ENCODE measurements around the gene ZNF827. TPM values are rescaled to one million over a fixed set of nuclear protein-coding genes. Genes with fewer than 3 reads are reported as not detected.

Gene ZNF827
- total and polyA plus RNA-seq, 2 experiments from 2014 or later, result 20.3 to 33.1 TPM

DNA sequence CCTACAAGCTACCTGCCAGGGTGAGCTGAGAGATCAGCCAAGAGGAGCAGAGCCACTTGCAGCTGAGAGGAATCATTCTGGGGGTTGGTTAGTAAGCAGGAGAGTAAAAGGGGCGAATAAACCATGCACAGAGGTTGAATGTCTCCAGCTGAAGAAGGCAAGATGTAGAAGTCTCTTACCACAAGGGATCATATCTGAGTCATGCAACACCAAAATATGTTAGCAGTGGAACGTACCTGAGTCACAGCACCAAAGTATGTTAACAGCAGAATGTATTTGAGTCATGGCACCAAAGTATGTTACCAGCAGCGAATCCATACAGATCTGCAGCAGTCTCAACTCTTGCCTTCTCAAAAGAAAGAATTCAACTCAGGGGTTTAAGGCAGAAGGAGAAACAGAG lies 228.8 kb downstream of the ZNF827 start:
- Histone ChIP-seq H2AFZ (no peak overlapping the region), H3K4me2 (no peak overlapping the region), H3K4me1 (ENCODE audit: insufficient read depth) (peaks cover 6% of the 10 kb centered on the region), H3K27me3 (ENCODE audit: insufficient read depth) (no peaks in the 10 kb centered on the region), H3K27ac (ENCODE audit: low read depth) (no peak overlapping the region), H3K79me2 (replicated peaks; ENCODE audit: insufficient read depth) (no peaks in the 10 kb centered on the region; the same call in 1 of the 2 replicates), H3K9me2 (ENCODE audit: insufficient read depth) (peaks cover 41% of the 10 kb centered on the region), H3K4me3 (no peak overlapping the region), H3K36me3 (ENCODE audit: insufficient read depth) (no peaks in the 10 kb centered on the region), H3F3A (replicated peaks; ENCODE audit: low read depth) (peaks cover 6% of the 10 kb centered on the region; the same call in 1 of the 2 replicates), H4K20me1 (replicated peaks; ENCODE audit: insufficient read depth) (no peaks in the 10 kb centered on the region)
- Mint-ChIP-seq H3K9me3 (peaks cover 8% of the 10 kb centered on the region; the same call in 2 of the 3 replicates), H3K27ac (no peak overlapping the region), H3K4me1 (peaks cover 14% of the 10 kb centered on the region), H3K27me3 (ENCODE audit: insufficient read depth, low read depth, poor library complexity) (peaks cover 5% of the 10 kb centered on the region), H3K36me3 (ENCODE audit: low read depth) (peaks cover 7% of the 10 kb centered on the region; the same call in 1 of the 3 replicates), H3K4me3 (no peak overlapping the region)
- TF ChIP-seq EZH2 (IDR thresholded peaks at IDR 0.05; ENCODE audit: low read depth, unreplicated experiment), result no peak
- TF ChIP-seq, protein P1, sequence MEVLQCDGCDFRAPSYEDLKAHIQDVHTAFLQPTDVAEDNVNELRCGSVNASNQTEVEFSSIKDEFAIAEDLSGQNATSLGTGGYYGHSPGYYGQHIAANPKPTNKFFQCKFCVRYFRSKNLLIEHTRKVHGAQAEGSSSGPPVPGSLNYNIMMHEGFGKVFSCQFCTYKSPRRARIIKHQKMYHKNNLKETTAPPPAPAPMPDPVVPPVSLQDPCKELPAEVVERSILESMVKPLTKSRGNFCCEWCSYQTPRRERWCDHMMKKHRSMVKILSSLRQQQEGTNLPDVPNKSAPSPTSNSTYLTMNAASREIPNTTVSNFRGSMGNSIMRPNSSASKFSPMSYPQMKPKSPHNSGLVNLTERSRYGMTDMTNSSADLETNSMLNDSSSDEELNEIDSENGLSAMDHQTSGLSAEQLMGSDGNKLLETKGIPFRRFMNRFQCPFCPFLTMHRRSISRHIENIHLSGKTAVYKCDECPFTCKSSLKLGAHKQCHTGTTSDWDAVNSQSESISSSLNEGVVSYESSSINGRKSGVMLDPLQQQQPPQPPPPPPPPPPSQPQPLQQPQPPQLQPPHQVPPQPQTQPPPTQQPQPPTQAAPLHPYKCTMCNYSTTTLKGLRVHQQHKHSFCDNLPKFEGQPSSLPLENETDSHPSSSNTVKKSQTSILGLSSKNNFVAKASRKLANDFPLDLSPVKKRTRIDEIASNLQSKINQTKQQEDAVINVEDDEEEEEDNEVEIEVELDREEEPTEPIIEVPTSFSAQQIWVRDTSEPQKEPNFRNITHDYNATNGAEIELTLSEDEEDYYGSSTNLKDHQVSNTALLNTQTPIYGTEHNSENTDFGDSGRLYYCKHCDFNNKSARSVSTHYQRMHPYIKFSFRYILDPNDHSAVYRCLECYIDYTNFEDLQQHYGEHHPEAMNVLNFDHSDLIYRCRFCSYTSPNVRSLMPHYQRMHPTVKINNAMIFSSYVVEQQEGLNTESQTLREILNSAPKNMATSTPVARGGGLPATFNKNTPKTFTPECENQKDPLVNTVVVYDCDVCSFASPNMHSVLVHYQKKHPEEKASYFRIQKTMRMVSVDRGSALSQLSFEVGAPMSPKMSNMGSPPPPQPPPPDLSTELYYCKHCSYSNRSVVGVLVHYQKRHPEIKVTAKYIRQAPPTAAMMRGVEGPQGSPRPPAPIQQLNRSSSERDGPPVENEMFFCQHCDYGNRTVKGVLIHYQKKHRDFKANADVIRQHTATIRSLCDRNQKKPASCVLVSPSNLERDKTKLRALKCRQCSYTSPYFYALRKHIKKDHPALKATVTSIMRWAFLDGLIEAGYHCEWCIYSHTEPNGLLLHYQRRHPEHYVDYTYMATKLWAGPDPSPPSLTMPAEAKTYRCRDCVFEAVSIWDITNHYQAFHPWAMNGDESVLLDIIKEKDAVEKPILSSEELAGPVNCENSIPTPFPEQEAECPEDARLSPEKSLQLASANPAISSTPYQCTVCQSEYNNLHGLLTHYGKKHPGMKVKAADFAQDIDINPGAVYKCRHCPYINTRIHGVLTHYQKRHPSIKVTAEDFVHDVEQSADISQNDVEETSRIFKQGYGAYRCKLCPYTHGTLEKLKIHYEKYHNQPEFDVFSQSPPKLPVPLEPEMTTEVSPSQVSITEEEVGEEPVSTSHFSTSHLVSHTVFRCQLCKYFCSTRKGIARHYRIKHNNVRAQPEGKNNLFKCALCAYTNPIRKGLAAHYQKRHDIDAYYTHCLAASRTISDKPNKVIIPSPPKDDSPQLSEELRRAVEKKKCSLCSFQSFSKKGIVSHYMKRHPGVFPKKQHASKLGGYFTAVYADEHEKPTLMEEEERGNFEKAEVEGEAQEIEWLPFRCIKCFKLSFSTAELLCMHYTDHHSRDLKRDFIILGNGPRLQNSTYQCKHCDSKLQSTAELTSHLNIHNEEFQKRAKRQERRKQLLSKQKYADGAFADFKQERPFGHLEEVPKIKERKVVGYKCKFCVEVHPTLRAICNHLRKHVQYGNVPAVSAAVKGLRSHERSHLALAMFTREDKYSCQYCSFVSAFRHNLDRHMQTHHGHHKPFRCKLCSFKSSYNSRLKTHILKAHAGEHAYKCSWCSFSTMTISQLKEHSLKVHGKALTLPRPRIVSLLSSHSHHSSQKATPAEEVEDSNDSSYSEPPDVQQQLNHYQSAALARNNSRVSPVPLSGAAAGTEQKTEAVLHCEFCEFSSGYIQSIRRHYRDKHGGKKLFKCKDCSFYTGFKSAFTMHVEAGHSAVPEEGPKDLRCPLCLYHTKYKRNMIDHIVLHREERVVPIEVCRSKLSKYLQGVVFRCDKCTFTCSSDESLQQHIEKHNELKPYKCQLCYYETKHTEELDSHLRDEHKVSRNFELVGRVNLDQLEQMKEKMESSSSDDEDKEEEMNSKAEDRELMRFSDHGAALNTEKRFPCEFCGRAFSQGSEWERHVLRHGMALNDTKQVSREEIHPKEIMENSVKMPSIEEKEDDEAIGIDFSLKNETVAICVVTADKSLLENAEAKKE (CRISPR knock-in tag; IDR thresholded peaks at IDR 0.05), result no peak
- TF ChIP-seq STAT1 (IDR thresholded peaks at IDR 0.05; ENCODE audit: unreplicated experiment), result no peak
- no peak for TF ChIP-seq CREB1 (CRISPR knock-in tag; IDR thresholded peaks at IDR 0.05; ENCODE audit: low read depth)
- TF ChIP-seq ZNF114 (CRISPR knock-in tag; IDR thresholded peaks at IDR 0.05), result no peak
- TF ChIP-seq, protein P2, sequence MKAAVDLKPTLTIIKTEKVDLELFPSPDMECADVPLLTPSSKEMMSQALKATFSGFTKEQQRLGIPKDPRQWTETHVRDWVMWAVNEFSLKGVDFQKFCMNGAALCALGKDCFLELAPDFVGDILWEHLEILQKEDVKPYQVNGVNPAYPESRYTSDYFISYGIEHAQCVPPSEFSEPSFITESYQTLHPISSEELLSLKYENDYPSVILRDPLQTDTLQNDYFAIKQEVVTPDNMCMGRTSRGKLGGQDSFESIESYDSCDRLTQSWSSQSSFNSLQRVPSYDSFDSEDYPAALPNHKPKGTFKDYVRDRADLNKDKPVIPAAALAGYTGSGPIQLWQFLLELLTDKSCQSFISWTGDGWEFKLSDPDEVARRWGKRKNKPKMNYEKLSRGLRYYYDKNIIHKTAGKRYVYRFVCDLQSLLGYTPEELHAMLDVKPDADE (IDR thresholded peaks at IDR 0.05), result no peak
- no peak for TF ChIP-seq JUNB (IDR thresholded peaks at IDR 0.05; ENCODE audit: unreplicated experiment)
- TF ChIP-seq EZH2phosphoT487 (IDR thresholded peaks at IDR 0.05; ENCODE audit: unreplicated experiment), result no peak
- TF ChIP-seq, protein P3, sequence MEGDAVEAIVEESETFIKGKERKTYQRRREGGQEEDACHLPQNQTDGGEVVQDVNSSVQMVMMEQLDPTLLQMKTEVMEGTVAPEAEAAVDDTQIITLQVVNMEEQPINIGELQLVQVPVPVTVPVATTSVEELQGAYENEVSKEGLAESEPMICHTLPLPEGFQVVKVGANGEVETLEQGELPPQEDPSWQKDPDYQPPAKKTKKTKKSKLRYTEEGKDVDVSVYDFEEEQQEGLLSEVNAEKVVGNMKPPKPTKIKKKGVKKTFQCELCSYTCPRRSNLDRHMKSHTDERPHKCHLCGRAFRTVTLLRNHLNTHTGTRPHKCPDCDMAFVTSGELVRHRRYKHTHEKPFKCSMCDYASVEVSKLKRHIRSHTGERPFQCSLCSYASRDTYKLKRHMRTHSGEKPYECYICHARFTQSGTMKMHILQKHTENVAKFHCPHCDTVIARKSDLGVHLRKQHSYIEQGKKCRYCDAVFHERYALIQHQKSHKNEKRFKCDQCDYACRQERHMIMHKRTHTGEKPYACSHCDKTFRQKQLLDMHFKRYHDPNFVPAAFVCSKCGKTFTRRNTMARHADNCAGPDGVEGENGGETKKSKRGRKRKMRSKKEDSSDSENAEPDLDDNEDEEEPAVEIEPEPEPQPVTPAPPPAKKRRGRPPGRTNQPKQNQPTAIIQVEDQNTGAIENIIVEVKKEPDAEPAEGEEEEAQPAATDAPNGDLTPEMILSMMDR (conservative IDR thresholded peaks at IDR 0.05; ENCODE audit: low read depth in 2 of 2), result no peak
- TF ChIP-seq ZNF331 (CRISPR knock-in tag; IDR thresholded peaks at IDR 0.05; ENCODE audit: low read depth), result no peak
- TF ChIP-seq POLR2AphosphoS5 (IDR thresholded peaks at IDR 0.05; ENCODE audit: low read depth), result no peak
- TF ChIP-seq NANOG (IDR thresholded peaks at IDR 0.05; ENCODE audit: borderline replicate concordance), result no peak
- no peak for TF ChIP-seq REST (IDR thresholded peaks at IDR 0.05; ENCODE audit: unreplicated experiment)
- ATAC-seq, result no peak
- no peak for DNase-seq (ENCODE audit: low spot score)

All from GM23338 (cell line).